Measurements from ENCODE around the gene TRIP13. TPM values are rescaled to one million over a fixed set of nuclear protein-coding genes. Genes with fewer than 3 reads are reported as not detected.
A peak's percentile ranks its signal among the peaks of the same experiment; 100 is the strongest.
"Not testable (repeated sequence)": the region's sequence is repeated elsewhere in the genome, so short reads cannot be mapped to it uniquely, and the experiment has no call there.

Gene TRIP13
- total RNA-seq, 1 donor, result 4.8 TPM

DNA sequence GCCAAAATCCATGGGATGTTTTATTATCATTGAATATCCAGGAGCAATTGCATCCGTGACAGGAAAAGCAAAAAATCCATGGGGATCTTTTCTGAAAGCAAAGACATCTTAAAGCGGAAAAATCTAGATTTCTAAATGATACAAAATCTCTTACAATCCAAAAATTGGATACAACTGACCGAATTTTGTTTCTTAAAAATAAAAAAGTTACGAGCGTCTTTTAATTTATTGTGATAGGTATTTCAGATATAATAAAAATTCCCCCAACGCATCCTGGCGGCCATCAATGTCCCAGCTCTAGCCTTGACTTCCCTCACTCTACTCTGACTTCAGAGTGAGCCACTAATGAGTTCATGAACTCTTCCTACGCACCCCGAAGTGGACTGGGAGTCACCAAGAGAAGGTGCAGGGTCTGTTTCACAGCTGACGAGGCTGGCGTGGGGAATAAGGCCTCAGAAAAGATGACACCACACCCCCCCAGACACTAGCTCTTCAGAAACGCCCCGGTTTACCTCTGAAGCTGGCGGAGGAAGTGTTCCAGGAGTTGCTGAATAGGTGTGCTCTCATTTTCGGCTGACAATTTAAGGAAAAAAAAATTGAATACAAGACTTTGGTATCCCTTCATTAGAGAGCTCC, 3.5 kb upstream of the TRIP13 start:
- DNase-seq (ENCODE audit: low read depth in 2 of 3, low spot score in 2 of 3), result no peak

DNA sequence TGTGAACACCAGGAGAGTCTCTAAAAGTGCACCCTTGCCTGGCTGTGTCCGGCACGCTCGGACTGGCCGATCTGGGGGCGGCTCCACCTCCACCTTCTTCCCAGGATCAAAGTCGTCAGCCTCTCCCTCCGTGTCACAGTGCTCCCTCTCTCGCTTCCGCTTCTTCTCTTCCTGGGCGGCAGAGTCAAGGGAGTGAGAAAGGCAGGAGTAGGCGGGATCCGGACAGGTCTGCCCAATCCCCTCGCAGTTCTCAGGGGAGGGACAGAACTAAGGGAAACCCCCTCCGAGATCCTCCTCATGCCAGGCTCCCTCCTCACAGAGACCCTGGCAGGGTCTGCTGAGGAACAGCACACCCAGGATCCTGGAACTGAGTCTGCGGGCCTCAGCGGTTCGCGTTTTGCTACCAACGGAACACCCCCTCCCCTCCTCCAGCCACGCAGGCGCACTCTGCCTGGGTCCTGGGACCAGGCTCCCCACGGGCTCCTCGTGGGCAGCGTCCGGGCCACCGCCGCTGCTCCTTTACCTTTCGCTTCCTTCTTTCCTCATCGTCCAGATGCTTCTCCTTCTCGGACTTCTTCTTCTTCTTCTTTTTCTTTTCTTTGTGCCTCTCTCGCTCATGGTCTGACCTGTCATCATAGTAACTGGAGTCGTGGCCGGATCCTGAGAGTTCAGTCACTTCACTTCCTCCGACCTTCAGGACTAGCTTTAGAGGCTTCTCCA, 1.4 kb upstream of the TRIP13 start:
- DNase-seq (ENCODE audit: low read depth in 2 of 3, low spot score in 2 of 3), result no peak

DNA sequence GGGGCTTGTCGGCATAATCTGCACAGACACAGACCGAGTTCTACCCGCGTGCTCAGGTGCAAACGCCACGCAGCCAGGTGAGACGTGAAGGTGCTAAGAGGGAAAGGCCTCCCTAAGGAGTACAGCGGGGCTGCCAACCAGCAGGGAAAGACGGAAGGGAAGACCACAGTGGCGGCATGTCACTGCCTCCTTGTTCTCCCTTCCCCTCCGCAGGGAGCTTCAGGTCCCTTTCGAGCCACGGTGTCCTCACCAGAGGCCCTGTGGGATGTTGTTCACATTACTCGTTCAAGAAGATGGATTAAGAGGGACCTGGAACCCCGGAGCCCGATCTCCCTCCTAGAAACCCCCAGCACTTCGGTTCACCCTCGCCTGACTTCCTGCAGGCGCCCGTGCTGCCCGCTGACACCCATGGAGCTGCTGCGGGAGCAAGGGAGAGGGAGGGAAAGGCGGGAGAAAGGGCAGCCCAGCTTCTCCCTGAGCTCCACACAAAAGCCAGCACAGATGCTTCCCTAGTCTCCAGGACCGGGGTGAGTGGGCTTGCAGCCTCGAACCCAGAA, 769 bp upstream of the TRIP13 start:
- no peak for DNase-seq (ENCODE audit: low read depth in 2 of 3, low spot score in 2 of 3)

DNA sequence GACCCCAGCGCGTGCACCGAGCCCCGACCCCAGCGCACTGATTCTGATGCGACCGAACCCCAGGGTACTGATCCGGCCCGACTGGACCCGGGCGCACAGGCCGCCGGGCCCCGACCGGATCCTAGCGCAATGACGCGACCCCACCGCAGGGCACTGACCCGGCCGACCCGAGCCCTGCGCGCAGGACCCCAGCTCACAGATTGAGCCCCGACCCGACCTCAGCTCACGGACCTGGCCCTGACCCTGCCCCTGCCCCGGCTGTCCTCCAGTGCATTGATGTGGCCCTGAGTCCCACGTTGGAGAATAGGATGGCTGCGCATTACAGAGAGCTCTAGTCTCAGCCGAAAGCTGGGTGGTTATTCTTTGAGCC, 438 bp downstream of the TRIP13 start:
- no peak for DNase-seq (ENCODE audit: low read depth in 2 of 3, low spot score in 2 of 3)

DNA sequence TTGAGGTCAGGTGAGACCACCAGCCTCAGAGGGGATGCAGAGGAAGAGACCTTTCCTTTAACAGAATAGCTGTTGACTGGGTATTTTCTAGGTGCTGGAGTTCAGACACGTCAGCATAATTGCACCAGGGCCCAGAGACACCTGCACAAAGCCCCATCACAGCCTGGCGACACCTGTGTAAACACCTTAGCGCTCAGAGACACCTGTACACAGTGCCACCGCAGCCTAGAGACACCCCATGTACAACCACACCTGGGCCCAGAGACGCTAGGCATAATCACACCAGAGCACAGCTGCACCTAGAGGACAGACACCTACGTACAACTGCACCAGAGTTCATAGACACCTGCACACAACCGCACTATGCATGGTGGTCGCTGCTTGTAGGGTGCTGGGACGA, 1.0 kb downstream of the TRIP13 start:
- DNase-seq (ENCODE audit: low read depth in 2 of 3, low spot score in 2 of 3), result no peak

DNA sequence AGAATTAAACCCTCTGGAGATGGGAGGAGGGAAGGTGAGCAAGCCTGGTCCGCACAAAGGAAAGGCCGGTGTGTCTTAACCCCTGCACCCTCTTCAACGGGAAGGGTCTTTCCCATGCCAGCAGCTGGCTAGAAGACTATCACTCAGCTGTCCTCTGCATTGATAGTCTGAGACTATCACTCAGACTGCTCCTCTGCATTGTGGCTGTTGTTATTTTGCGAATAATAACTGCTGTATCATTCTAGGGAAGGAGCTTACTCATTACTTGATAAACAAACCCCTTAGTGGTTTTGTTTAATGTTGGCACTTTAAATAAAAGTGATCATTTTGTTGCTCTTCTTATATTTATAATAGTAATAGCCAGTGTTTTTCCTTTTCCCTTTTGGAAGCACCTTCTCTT, 8.1 kb downstream of the TRIP13 start:
- no peak for DNase-seq (ENCODE audit: low read depth in 2 of 3, low spot score in 2 of 3)

GRCh38 chr5:902129-902916, 9.6 kb downstream of the TRIP13 start:
- no peak for DNase-seq (ENCODE audit: low read depth in 2 of 3, low spot score in 2 of 3)

DNA sequence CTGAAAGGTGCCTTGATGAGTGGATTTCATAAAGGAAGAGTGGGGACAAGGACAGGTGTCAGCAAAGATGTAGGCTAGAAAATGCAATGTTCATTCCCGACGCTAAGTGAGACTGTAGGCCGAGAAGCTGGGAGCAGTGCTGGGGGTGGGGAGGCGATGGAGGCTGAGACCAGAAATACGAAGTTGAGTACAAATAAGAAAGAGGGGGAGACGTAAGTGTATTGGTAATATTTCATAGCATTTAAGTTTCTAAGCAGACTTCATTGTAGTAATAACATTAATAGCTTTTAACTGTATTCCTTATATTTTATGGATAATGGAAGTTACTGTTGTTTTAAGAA, 11.0 kb downstream of the TRIP13 start:
- DNase-seq (ENCODE audit: low read depth in 2 of 3, low spot score in 2 of 3), result no peak

GRCh38 chr5:905139-905642, 12.5 kb downstream of the TRIP13 start:
- no peak for DNase-seq (ENCODE audit: low read depth in 2 of 3, low spot score in 2 of 3)

DNA sequence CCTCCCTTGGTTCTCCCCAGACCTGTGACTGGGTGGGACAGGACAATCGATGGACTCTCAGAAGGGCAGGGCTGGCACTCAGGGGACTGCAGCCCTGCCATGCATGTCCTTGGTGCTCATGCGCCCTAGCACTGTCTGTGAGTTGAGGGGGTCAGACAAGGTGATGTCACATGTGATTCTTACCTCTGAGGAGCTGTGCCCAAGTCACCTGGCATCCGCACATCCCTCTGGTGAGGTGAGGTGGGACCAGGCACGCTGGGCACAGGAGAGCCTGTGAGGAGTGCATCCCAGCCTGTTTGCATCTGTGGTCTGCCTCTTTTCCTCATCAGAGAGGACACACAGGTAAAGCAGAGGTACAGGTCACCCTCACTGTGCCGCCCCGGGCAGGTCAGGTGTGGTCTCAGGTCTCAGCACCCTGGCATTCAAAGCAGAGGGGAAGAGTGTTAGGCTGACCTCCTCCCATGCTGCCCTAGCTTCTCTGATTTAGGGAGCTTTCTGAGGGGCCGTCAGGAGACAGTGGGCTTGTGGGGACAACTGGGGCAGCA, 14.8 kb downstream of the TRIP13 start:
- DNase-seq (ENCODE audit: low read depth in 2 of 3, low spot score in 2 of 3), result no peak

- no peak for DNase-seq (ENCODE audit: low read depth in 2 of 3, low spot score in 2 of 3)
These were observed 15.5 kb downstream of the TRIP13 start for GRCh38 chr5:908172-908571.

- DNase-seq (ENCODE audit: low read depth in 2 of 3, low spot score in 2 of 3), result no peak
These were observed 16.4 kb downstream of the TRIP13 start for GRCh38 chr5:909086-909485.

GRCh38 chr5:909994-910768, 17.5 kb downstream of the TRIP13 start:
- DNase-seq (ENCODE audit: low read depth in 2 of 3, low spot score in 2 of 3), result no peak

GRCh38 chr5:910769-911160, 18.1 kb downstream of the TRIP13 start:
- DNase-seq (ENCODE audit: low read depth in 2 of 3, low spot score in 2 of 3), result no peak

GRCh38 chr5:911601-912000, 18.9 kb downstream of the TRIP13 start:
- no peak for DNase-seq (ENCODE audit: low read depth in 2 of 3, low spot score in 2 of 3)

- peak; percentile 31 to 35 (median 34) for DNase-seq (ENCODE audit: low read depth in 2 of 3, low spot score in 2 of 3)
These were observed 19.8 kb downstream of the TRIP13 start for GRCh38 chr5:912280-913091.

- DNase-seq (ENCODE audit: low read depth in 2 of 3, low spot score in 2 of 3), result no peak
These were observed 21.5 kb downstream of the TRIP13 start for GRCh38 chr5:914174-914573.

DNA sequence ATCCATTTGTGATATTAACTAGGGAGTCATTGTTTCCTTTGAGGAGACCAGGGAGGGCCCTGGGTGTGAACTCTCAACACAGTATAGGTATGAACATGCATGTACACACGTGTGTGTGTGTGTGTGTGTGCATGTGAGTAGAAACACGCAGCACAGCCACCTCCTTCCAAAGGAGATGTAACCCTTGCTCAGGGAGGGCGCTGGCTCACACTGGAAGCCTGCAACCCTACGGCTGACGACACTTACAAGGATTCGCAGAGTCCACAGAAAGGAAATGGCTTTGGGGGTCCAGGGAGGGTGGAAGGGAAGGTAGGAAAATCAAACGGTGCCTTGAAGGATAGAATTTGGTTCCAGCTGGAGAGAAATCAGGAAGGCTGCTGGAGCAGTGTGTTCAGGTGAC, 21.9 kb downstream of the TRIP13 start:
- no peak for DNase-seq (ENCODE audit: low read depth in 2 of 3, low spot score in 2 of 3)

GRCh38 chr5:915346-915745, 22.7 kb downstream of the TRIP13 start:
- not testable (repeated sequence) for DNase-seq (ENCODE audit: low read depth in 2 of 3, low spot score in 2 of 3)

GRCh38 chr5:915946-916345, 23.3 kb downstream of the TRIP13 start:
- no peak for DNase-seq (ENCODE audit: low read depth in 2 of 3, low spot score in 2 of 3)

Measured in hematopoietic multipotent progenitor cell (in vitro differentiated cells).